Calu3 (cell line): ENCODE results near the gene TMEM170B. TPM values are rescaled to one million over a fixed set of nuclear protein-coding genes. Genes with fewer than 3 reads are reported as not detected.

ENCODE experiments used
- BruUV-seq: library from RNA; stranded (reverse); fragments of 400-500 nt; replicated peaks from 2 replicates; lab custom pipeline; 2021; lab: Mats Ljungman, UMichigan
- CTCF ChIA-PET: fragments of 300-600 bp; sonication (Branson Sonifier 250); formaldehyde crosslinking; loops from one replicate; lab custom pipeline; 2022; ENCODE audit warnings: antibody characterized with exemption; lab: Charles Lee
- DNase-seq: peaks from one replicate; pipeline ENCODE4 v3.0.0; 2022
- H3K27ac Mint-ChIP-seq: one replicate; pipeline ENCODE4 v1.8.0; 2022; ENCODE audit warnings: mixed read lengths; ENCODE audit not compliant: unreplicated experiment
- H3K27me3 Mint-ChIP-seq: one replicate; pipeline ENCODE4 v1.8.0; 2022; ENCODE audit warnings: mixed read lengths; ENCODE audit not compliant: unreplicated experiment
- H3K36me3 Mint-ChIP-seq: one replicate; pipeline ENCODE4 v1.8.0; 2022; ENCODE audit warnings: mild to moderate bottlenecking, moderate library complexity, mixed read lengths; ENCODE audit not compliant: insufficient read depth, unreplicated experiment
- H3K4me1 Mint-ChIP-seq: one replicate; pipeline ENCODE4 v1.8.0; 2022; ENCODE audit warnings: mild to moderate bottlenecking, low read depth, mixed read lengths; ENCODE audit not compliant: unreplicated experiment
- H3K4me3 Mint-ChIP-seq: one replicate; pipeline ENCODE4 v1.8.0; 2022; ENCODE audit warnings: mild to moderate bottlenecking, low read depth, moderate library complexity, mixed read lengths; ENCODE audit not compliant: unreplicated experiment
- H3K9me3 Mint-ChIP-seq: one replicate; pipeline ENCODE4 v1.8.0; 2022; ENCODE audit warnings: low read depth, mixed read lengths; ENCODE audit not compliant: unreplicated experiment
- intact Hi-C: fragments of 100-400 bp; cut with micrococcal nuclease; formaldehyde crosslinking; loops from one replicate; pipeline ENCODE4 v1.10.0; 2022; ENCODE audit not compliant: unreplicated experiment
- total RNA-seq: library from RNA; stranded (reverse); gene quantifications from 2 replicates; pipeline ENCODE4 v1.2.3, GENCODE V29; 2022
- TF ChIP-seq, protein P1 (sequence below): fragments of 200-600 bp; IDR thresholded peaks from one replicate; pipeline ENCODE4 v1.8.0; 2022; ENCODE audit warnings: antibody characterized with exemption; ENCODE audit not compliant: unreplicated experiment

TMEM170B gene
- total RNA-seq, 1 experiment from 2014 or later, result 2.2 TPM

DNA sequence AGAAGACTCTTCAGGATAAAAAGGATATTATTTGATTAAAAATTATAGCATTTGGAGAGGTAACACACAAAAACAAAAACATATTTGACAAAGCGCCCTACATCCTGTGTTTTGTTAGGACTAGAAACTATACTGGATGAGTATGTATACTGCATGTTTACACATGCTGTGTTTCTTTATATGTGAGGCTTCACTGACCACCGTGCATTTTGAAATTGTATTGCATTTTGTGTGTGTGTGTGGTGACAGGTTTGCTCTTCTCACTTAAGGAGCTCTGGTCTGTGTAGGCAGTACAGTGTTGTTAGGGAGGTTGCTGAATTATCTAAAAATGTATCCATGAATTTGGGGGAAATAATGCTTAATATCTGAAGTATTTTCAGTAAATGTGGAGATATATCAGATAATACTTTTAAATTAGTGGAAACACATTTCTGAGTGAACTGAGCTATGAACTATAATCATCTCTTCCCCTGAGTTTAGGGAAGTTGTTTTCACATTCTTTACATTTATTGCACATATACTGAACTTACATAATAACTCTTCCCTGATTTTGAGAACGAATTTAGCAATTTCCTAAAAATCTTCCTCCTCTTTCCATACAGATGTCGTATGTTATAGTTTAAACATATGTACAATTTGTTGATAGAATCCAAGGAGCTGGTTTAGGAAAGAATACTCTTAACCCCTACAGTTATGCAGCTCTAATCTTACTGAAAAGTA lies 43.3 kb downstream of the TMEM170B start:
- Mint-ChIP-seq H3K9me3 (no peaks in the 10 kb centered on the region), H3K27me3 (no peaks in the 10 kb centered on the region), H3K4me1 (no peaks in the 10 kb centered on the region), H3K27ac (no peak overlapping the region), H3K4me3 (no peak overlapping the region), H3K36me3 (no peaks in the 10 kb centered on the region)
- no TSS peak for BruUV-seq
- no peak for DNase-seq
- intact Hi-C loops, result no loop called here
- TF ChIP-seq, protein P1, sequence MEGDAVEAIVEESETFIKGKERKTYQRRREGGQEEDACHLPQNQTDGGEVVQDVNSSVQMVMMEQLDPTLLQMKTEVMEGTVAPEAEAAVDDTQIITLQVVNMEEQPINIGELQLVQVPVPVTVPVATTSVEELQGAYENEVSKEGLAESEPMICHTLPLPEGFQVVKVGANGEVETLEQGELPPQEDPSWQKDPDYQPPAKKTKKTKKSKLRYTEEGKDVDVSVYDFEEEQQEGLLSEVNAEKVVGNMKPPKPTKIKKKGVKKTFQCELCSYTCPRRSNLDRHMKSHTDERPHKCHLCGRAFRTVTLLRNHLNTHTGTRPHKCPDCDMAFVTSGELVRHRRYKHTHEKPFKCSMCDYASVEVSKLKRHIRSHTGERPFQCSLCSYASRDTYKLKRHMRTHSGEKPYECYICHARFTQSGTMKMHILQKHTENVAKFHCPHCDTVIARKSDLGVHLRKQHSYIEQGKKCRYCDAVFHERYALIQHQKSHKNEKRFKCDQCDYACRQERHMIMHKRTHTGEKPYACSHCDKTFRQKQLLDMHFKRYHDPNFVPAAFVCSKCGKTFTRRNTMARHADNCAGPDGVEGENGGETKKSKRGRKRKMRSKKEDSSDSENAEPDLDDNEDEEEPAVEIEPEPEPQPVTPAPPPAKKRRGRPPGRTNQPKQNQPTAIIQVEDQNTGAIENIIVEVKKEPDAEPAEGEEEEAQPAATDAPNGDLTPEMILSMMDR, result no peak
- CTCF ChIA-PET, result no interaction called here

DNA sequence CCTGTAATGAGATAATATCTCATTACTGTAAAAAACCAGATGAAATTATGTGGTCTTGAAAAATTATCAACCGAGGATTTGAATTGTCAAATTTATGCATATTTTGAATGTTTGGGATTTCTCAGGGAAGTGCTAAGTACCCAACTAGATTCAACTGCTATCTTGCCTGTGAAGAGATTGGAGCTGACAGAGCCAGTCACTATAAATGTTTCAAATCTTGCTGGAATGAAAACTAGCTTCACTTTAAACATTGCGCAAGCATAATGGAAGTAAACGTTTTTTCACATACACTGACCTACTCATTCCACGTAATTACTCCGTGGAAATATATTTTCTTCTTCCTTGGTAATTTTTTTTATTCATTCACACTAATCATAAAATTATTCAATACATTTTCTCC lies 46.7 kb downstream of the TMEM170B start:
- TF ChIP-seq, protein P1, result no peak
- H3K4me1 Mint-ChIP-seq, result no peaks in the 10 kb centered on the region
- intact Hi-C loops, result no loop called here
- CTCF ChIA-PET, result interaction anchor here (0.7 kb wide), 2 partner anchors 69 to 1842 kb away, joined by 3 to 5 read pairs; no protein-coding TSS in a partner anchor
- no peaks in the 10 kb centered on the region for H3K27me3 Mint-ChIP-seq
- BruUV-seq, result no TSS peak
- H3K9me3 Mint-ChIP-seq, result no peaks in the 10 kb centered on the region
- H3K4me3 Mint-ChIP-seq, result no peak overlapping the region
- no peak for DNase-seq
- no peak overlapping the region for H3K27ac Mint-ChIP-seq
- H3K36me3 Mint-ChIP-seq, result no peaks in the 10 kb centered on the region

DNA sequence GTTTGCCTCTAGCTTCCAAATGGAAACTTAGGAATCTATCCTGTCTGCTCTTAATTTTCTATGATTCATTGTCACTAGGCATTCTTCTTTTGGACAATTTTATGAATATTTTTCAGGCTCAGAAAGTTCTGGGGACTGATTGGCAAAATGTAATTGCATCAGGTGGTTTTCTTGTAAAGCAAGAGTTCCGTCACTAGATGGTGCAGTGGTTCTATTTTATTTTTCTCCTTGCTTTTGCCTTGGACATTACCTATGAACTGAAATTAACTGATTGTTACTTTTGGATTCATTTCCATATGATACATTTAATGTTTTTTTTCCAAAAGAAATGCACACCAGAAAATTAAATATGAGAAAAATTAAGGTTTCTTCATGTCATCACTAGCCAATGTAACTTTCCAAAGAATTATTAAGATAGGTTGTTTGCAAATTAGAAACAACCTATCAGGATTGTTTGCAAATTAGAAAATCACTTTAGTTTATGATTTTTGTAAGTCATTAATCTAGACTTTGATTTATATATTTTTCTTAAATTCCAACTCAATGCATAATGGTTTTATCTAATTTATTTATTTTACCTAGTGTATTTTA lies 48.0 kb downstream of the TMEM170B start:
- Mint-ChIP-seq H3K27ac (no peak overlapping the region), H3K9me3 (no peaks in the 10 kb centered on the region), H3K4me1 (no peaks in the 10 kb centered on the region), H3K27me3 (no peaks in the 10 kb centered on the region), H3K36me3 (no peaks in the 10 kb centered on the region), H3K4me3 (no peak overlapping the region)
- no TSS peak for BruUV-seq
- TF ChIP-seq, protein P1, result no peak
- CTCF ChIA-PET, result no interaction called here
- intact Hi-C loops, result loop anchor here (5.0 kb wide), 2 partner anchors 72 to 647 kb away; no protein-coding TSS in a partner anchor
- DNase-seq, result no peak

DNA sequence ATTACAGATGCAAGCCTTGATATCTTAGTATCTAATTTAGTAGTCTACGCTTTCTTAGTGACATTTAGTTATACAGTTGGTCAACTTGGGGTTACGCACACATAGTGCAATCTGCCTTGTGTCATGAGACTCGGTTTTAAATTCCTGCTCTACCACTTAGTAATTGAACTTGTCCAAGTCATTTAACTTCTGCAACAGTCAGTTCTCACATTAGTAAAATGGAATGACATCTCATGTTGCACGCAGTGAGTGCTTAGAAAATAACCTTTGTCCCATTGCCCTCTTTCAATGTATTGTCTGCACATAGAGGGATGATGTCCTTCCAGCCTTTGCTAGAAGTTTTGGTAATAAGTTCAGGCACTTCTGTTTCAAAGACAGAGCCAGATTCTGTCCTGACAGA lies 48.6 kb downstream of the TMEM170B start:
- no peaks in the 10 kb centered on the region for H3K4me1 Mint-ChIP-seq
- intact Hi-C loops, result loop anchor here (5.0 kb wide), 2 partner anchors 71 to 646 kb away; no protein-coding TSS in a partner anchor

More for the DNA sequence above, 48.6 kb downstream of the TMEM170B start:
- Mint-ChIP-seq H3K27me3 (no peaks in the 10 kb centered on the region), H3K27ac (no peak overlapping the region), H3K36me3 (no peaks in the 10 kb centered on the region), H3K9me3 (no peaks in the 10 kb centered on the region), H3K4me3 (no peak overlapping the region)
- no TSS peak for BruUV-seq
- CTCF ChIA-PET, result no interaction called here
- TF ChIP-seq, protein P1, result no peak
- DNase-seq, result no peak
